GM12878 (cell line): ENCODE results near the gene TPCN1. TPM values are rescaled to one million over a fixed set of nuclear protein-coding genes. Genes with fewer than 3 reads are reported as not detected.
A peak's percentile ranks its signal among the peaks of the same experiment; 100 is the strongest.

ENCODE experiments used
- ATAC-seq: fragments of 200-7000 bp; cut with Tn5 transposase; 3 replicates; pipeline ENCODE4 v1.9.1; 2020; ENCODE audit warnings: mild to moderate bottlenecking, moderate library complexity
- BruUV-seq: library from RNA; stranded (reverse); fragments of 400-500 nt; replicated peaks from 2 replicates; lab custom pipeline; 2021; lab: Mats Ljungman, UMichigan
- CTCF ChIA-PET: fragments of 300-600 bp; sonication (Branson Sonifier 250); formaldehyde crosslinking; extraction: SDS; loops from one replicate; lab custom pipeline; 2021; ENCODE audit warnings: inconsistent platforms; lab: Yijun Ruan, JAX
- POLR2A ChIA-PET: fragments of 350-600 bp; formaldehyde crosslinking; extraction: SDS; loops from one replicate; lab custom pipeline; 2021; ENCODE audit warnings: inconsistent platforms; lab: Charles Lee
- RAD21 ChIA-PET: fragments of 300-600 bp; sonication (Branson Sonifier 250); formaldehyde crosslinking; loops from one replicate; lab custom pipeline; 2023; ENCODE audit warnings: antibody characterized with exemption; ENCODE audit not compliant: unreplicated experiment; lab: Charles Lee
- SMC1A ChIA-PET: fragments of 300-600 bp; sonication (Branson Sonifier 250); formaldehyde crosslinking; loops from one replicate; lab custom pipeline; 2023; ENCODE audit not compliant: unreplicated experiment, uncharacterized antibody; lab: Charles Lee
- DNase-seq: peaks from one replicate; pipeline ENCODE4 v3.0.0-alpha.2; 2011; ENCODE audit warnings: low read depth, low spot score
- FAIRE-seq: peaks from 3 replicates; lab custom pipeline; 2011; peaks lifted over from hg19 to GRCh38; lab: Jason Lieb, UNC
- H2AFZ ChIP-seq: 2 replicates; pipeline ENCODE4 v1.6.0; 2011; ENCODE audit warnings: low read depth, low read length, control low read depth; ENCODE audit not compliant: control insufficient read depth
- H3K27ac ChIP-seq: 2 replicates; pipeline ENCODE4 v1.5.1; 2011; ENCODE audit warnings: control low read depth; ENCODE audit not compliant: control insufficient read depth, insufficient read depth
- H3K27me3 ChIP-seq, 2 experiments: replicated peaks in 1 of 2; 2 replicates each; pipeline versions ENCODE4 v1.6.0 to v1.6.1; 2011; ENCODE audit warnings: low read length in 1 of 2; ENCODE audit not compliant: control insufficient read depth in 2 of 2, insufficient read depth in 2 of 2
- H3K36me3 ChIP-seq, 2 experiments: 2 replicates each; pipeline ENCODE4 v1.5.1; 2011; ENCODE audit warnings: low read length in 1 of 2; ENCODE audit not compliant: control insufficient read depth in 2 of 2, insufficient read depth in 2 of 2
- H3K4me1 ChIP-seq: 2 replicates; pipeline ENCODE4 v1.6.1; 2011; ENCODE audit warnings: mild to moderate bottlenecking, low read length, moderate library complexity, mixed read lengths; ENCODE audit not compliant: control insufficient read depth, insufficient read depth
- H3K4me2 ChIP-seq: 2 replicates; pipeline ENCODE4 v1.6.0; 2011; ENCODE audit warnings: control low read depth; ENCODE audit not compliant: control insufficient read depth, insufficient read depth
- H3K4me3 ChIP-seq: fragments of 200-600 bp; sonication (generic); 2 replicates; pipeline ENCODE4 v1.5.1; 2016
- H3K79me2 ChIP-seq: 2 replicates; pipeline ENCODE4 v1.6.0; 2011; ENCODE audit warnings: low read length; ENCODE audit not compliant: control insufficient read depth, insufficient read depth
- H3K9ac ChIP-seq: 2 replicates; pipeline ENCODE4 v1.8.0; 2011; ENCODE audit warnings: low read length, control low read depth, mixed read lengths; ENCODE audit not compliant: control insufficient read depth, insufficient read depth
- H3K9me3 ChIP-seq: replicated peaks from 3 replicates; pipeline ENCODE4 v1.5.1; 2011; ENCODE audit warnings: mild to moderate bottlenecking, low read length; ENCODE audit not compliant: control insufficient read depth, insufficient read depth
- H4K20me1 ChIP-seq: 2 replicates; pipeline ENCODE4 v1.6.0; 2011; ENCODE audit not compliant: control insufficient read depth, insufficient read depth
- BACH1 ChIP-seq: fragments of 450-650 bp; IDR thresholded peaks from 2 replicates; pipeline ENCODE4 v1.6.1; 2017; ENCODE audit warnings: mild to moderate bottlenecking, borderline replicate concordance
- BHLHE40 ChIP-seq, 2 experiments: fragments of 450-650 bp in 1 of 2; IDR thresholded peaks; 2 replicates each; pipeline ENCODE4 v1.6.1; 2011 to 2017; ENCODE audit warnings: low read depth in 2 of 2, borderline replicate concordance in 1 of 2, improper control_type of control experiment in 1 of 2, low read length in 1 of 2, mild to moderate bottlenecking in 1 of 2
- GATAD2B ChIP-seq: fragments of 450-650 bp; conservative IDR thresholded peaks from 2 replicates; pipeline ENCODE4 v1.6.1; 2017; ENCODE audit warnings: low read depth, mild to moderate bottlenecking, moderate library complexity
- IKZF1 ChIP-seq: fragments of 450-650 bp; conservative IDR thresholded peaks from 2 replicates; pipeline ENCODE4 v1.6.1; 2017; ENCODE audit warnings: antibody characterized with exemption, mild to moderate bottlenecking
- JUND ChIP-seq: IDR thresholded peaks from 2 replicates; pipeline ENCODE4 v1.6.1; 2012; ENCODE audit warnings: low read depth, mild to moderate bottlenecking, low read length, improper control_type of control experiment, moderate library complexity
- MXI1 ChIP-seq: fragments of 150-350 bp; IDR thresholded peaks from 2 replicates; pipeline ENCODE4 v1.6.1; 2011; ENCODE audit warnings: low read depth, mild to moderate bottlenecking, inconsistent platforms, low read length, improper control_type of control experiment
- NFXL1 ChIP-seq: fragments of 450-650 bp; IDR thresholded peaks from 2 replicates; pipeline ENCODE4 v1.6.1; 2017; ENCODE audit warnings: antibody characterized with exemption, mild to moderate bottlenecking, borderline replicate concordance
- NR2F1 ChIP-seq: fragments of 450-650 bp; conservative IDR thresholded peaks from 2 replicates; pipeline ENCODE4 v1.6.1; 2017; ENCODE audit warnings: mild to moderate bottlenecking
- SMARCA5 ChIP-seq: fragments of 450-650 bp; IDR thresholded peaks from 2 replicates; pipeline ENCODE4 v1.6.1; 2017; ENCODE audit warnings: mild to moderate bottlenecking
- SPI1 ChIP-seq: IDR thresholded peaks from 2 replicates; pipeline ENCODE4 v1.6.1; 2011; ENCODE audit warnings: low read depth, mild to moderate bottlenecking, low read length, moderate library complexity, borderline replicate concordance; ENCODE audit not compliant: insufficient read depth
- TCF3 ChIP-seq: IDR thresholded peaks from 2 replicates; pipeline ENCODE4 v1.6.1; 2012; ENCODE audit warnings: low read depth, mild to moderate bottlenecking, low read length, borderline replicate concordance; ENCODE audit not compliant: insufficient read depth
- ZNF207 ChIP-seq: fragments of 450-650 bp; IDR thresholded peaks from 2 replicates; pipeline ENCODE4 v1.6.1; 2014; ENCODE audit warnings: antibody characterized with exemption, mild to moderate bottlenecking, borderline replicate concordance
- ZNF217 ChIP-seq: fragments of 450-650 bp; IDR thresholded peaks from 2 replicates; pipeline ENCODE4 v1.6.1; 2017; ENCODE audit warnings: antibody characterized with exemption, mild to moderate bottlenecking
- WGBS: methylation state at CpG from one replicate; pipeline ENCODE4 v1.1.6; 2016; ENCODE audit warnings: low lambda C conversion rate; ENCODE audit not compliant: insufficient replicate concordance, insufficient coverage; ENCODE audit errors: missing lambda C conversion rate; 5-methylcytosine and 5-hydroxymethylcytosine counted together
- in situ Hi-C: fragments of 300-500 bp; cut with MboI; formaldehyde crosslinking; loops from 9 replicates; pipeline ENCODE4 v1.14.3; 2018; ENCODE audit warnings: mixed read lengths
- intact Hi-C: fragments of 100-400 bp; cut with micrococcal nuclease; formaldehyde crosslinking; loops from one replicate; pipeline ENCODE4 v1.14.2; 2022; ENCODE audit not compliant: unreplicated experiment
- polyA plus RNA-seq, 11 experiments: library from polyadenylated mRNA; depleted of rRNA in 4 of 11; unstranded in 6 of 11; stranded (reverse) in 5 of 11; fragments of >200 nt; fragmentation: Nextera tagmentation in 4 of 11; fragmentation: Illumina TruSeq in 1 of 11; extraction: Ambion mirVana in 4 of 11; extraction: Trizol in 1 of 11; gene quantifications; 1 replicate in 1 of 11; 2 replicates in 10 of 11; pipeline versions ENCODE4 v1.2.1 to v1.2.3, GENCODE V29; 2011 to 2016; ENCODE audit warnings: inconsistent platforms in 2 of 11, missing spikeins in 2 of 11, low read depth in 1 of 11
- total RNA-seq, 4 experiments: library from RNA; depleted of rRNA in 3 of 4; stranded (reverse); fragments of >200 nt in 3 of 4; fragmentation: Illumina TruSeq in 1 of 4; extraction: Trizol in 1 of 4; gene quantifications; 2 replicates each; pipeline versions ENCODE4 v1.2.1 to v1.2.3, GENCODE V29; 2013 to 2021
- TF ChIP-seq, protein P1 (sequence below): IDR thresholded peaks from 2 replicates; pipeline ENCODE4 v1.6.1; 2011; ENCODE audit warnings: mild to moderate bottlenecking, low read depth, low read length, moderate library complexity; ENCODE audit not compliant: insufficient replicate concordance
- TF ChIP-seq, protein P2 (sequence below): IDR thresholded peaks from 2 replicates; pipeline ENCODE4 v1.6.1; 2012; ENCODE audit warnings: mild to moderate bottlenecking, low read depth, low read length

TPCN1 gene
- total and polyA plus RNA-seq, 10 of the 15 experiments (the other 5 are each of a cell fraction or from before 2014, with no cell fraction given) = 0.79 to 30.9 (median 19.4) TPM

DNA sequence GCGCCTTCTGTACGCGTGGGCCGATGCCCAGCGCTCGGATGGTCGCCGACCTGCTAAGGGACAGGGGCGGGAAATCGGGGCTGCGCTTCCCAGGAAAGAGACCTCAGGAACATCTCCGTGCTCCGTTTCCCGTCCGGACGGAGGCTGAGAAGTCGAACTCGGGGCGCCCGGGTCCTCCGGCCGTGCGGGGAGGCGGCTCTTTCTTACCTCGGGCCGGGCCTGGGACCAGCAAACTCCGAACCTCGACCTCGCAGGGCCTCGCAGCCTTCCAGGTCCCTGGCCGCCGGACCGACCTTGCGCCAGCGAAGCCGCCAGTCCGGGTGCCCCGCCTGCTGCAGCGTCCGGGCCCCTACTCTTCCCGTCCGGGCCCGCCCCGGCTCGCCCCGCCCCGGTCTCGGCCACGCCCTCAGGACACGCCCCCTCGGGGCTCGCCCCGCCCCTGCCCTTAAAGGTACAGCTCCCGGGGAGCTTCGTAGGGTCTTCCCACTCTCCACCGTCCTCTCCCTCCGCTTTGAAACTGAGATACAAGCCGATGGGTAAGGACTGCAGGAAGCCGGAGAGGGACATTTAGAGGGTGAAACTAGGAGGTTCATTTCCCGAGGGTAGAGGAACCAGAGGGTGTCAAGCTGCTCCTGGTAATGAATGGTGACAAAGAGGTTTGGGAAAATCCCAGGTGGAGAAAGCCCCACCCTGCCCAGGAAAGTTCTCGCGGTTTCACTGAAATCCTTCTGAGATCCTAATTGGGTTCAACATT is 113.7 kb downstream of the TPCN1 start, which contains the start of gene SLC8B1 (continued):
- TF ChIP-seq, protein P1, sequence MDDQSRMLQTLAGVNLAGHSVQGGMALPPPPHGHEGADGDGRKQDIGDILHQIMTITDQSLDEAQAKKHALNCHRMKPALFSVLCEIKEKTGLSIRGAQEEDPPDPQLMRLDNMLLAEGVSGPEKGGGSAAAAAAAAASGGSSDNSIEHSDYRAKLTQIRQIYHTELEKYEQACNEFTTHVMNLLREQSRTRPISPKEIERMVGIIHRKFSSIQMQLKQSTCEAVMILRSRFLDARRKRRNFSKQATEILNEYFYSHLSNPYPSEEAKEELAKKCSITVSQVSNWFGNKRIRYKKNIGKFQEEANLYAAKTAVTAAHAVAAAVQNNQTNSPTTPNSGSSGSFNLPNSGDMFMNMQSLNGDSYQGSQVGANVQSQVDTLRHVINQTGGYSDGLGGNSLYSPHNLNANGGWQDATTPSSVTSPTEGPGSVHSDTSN = no peak
- TF ChIP-seq NR2F1 = 0 out of 2 replicates have a peak, but pooled peaks have one; percentile 35
- TF ChIP-seq BACH1 = 0 out of 2 replicates have a peak, but pooled peaks have one; percentile 61
- TF ChIP-seq NFXL1 = no peak
- TF ChIP-seq GATAD2B = 0 out of 2 replicates have a peak, but pooled peaks have one; percentile 70
- no peak for TF ChIP-seq JUND
- 0 out of 2 replicates have a peak, but pooled peaks have one; percentile 11 for TF ChIP-seq SMARCA5
- peak in 1 of 2 experiments; percentile 44; a peak in 1 of 4 replicates for TF ChIP-seq BHLHE40 (IDR thresholded peaks at IDR 0.05; ENCODE audit: borderline replicate concordance in 1 of 2, low read depth in 2 of 2, low read length in 1 of 2)
- 0 out of 2 replicates have a peak, but pooled peaks have one; percentile 38 for TF ChIP-seq TCF3

DNA sequence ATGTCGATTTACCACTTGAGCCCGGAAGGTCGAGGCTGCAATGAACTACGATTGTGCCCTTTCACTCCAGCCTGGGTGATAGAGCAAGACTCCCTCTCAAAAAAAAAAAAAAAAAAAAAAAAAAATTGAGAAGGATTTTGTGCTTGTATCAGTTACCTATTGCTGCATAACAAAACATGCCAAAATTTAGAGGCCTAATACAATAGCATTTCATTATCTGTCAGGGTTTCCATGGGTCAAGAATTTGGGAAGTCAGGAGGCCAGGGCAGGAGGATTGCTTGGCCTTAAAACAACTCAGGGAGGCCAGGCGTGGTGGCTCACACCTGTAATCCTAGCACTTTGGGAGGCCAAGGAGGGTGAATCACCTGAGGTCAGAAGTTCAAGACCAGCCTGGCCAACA is 118.3 kb downstream of the TPCN1 start:
- Histone ChIP-seq H3K9ac (no peak overlapping the region), H3K36me3 (no peaks in the 10 kb centered on the region), H4K20me1 (no peaks in the 10 kb centered on the region), H3K4me1 (no peaks in the 10 kb centered on the region; the same call in 1 of the 2 replicates), H2AFZ (no peak overlapping the region), H3K9me3 (no peaks in the 10 kb centered on the region), H3K79me2 (no peaks in the 10 kb centered on the region), H3K27ac (no peak overlapping the region), H3K4me3 (no peak overlapping the region), H3K4me2 (no peak overlapping the region), H3K27me3 (no peaks in the 10 kb centered on the region; a peak in 1 of 4 replicates)
- TF ChIP-seq ZNF217 (no peak), ZNF207 (no peak), SPI1 (no peak), IKZF1 (no peak), MXI1 (no peak)
- TF ChIP-seq, protein P2, sequence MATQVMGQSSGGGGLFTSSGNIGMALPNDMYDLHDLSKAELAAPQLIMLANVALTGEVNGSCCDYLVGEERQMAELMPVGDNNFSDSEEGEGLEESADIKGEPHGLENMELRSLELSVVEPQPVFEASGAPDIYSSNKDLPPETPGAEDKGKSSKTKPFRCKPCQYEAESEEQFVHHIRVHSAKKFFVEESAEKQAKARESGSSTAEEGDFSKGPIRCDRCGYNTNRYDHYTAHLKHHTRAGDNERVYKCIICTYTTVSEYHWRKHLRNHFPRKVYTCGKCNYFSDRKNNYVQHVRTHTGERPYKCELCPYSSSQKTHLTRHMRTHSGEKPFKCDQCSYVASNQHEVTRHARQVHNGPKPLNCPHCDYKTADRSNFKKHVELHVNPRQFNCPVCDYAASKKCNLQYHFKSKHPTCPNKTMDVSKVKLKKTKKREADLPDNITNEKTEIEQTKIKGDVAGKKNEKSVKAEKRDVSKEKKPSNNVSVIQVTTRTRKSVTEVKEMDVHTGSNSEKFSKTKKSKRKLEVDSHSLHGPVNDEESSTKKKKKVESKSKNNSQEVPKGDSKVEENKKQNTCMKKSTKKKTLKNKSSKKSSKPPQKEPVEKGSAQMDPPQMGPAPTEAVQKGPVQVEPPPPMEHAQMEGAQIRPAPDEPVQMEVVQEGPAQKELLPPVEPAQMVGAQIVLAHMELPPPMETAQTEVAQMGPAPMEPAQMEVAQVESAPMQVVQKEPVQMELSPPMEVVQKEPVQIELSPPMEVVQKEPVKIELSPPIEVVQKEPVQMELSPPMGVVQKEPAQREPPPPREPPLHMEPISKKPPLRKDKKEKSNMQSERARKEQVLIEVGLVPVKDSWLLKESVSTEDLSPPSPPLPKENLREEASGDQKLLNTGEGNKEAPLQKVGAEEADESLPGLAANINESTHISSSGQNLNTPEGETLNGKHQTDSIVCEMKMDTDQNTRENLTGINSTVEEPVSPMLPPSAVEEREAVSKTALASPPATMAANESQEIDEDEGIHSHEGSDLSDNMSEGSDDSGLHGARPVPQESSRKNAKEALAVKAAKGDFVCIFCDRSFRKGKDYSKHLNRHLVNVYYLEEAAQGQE = no peak
- in situ Hi-C loops = no loop called here
- POLR2A ChIA-PET = interaction anchor here (0.6 kb wide), 1 partner anchor 173 kb away, joined by 3 read pairs; no protein-coding TSS in a partner anchor
- intact Hi-C loops = no loop called here
- RAD21 ChIA-PET = no interaction called here
- CTCF ChIA-PET = no interaction called here
- DNase-seq = no peak
- 77% methylated on average over 4 of the region's 5 CpGs for WGBS
- no peak for ATAC-seq
- no peak for FAIRE-seq
- BruUV-seq = no TSS peak
- SMC1A ChIA-PET = no interaction called here
